NCI-H2196 (cell line): ENCODE results near the gene MICB.

ENCODE experiments used
- DNase-seq: peaks from one replicate; lab custom pipeline; 2025; ENCODE audit not compliant: unreplicated experiment; lab: John Stamatoyannopoulos, UW

MICB gene

GRCh38 chr6:31535538-31536324 lies 37.8 kb downstream of the MICB start:
- no peak for DNase-seq

DNA sequence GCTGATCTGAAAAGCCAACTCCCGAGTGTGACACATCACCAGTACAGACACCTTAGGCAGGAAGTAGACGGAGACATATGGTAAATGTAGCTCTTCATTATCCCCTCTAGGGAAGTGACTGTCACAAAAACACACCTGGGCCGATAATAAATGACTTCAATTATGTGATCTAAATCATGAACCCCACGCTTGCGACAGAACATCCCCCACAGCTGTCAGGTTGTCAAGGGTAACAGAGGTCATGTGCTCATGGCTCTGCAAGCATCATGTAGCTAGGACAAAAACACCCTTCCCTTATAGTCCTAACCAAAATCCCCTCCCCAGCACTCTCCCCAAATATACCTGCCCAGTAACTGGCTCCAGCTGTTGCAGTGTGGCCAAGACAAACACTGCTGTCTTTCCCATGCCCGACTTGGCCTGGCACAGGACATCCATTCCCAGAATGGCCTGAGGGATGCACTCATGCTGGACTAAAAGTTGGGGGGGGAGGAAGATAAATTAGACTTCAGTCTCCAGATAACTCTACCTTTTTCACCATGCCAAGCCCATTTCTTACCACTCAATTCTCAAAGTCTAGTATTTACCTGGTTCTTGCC lies 41.0 kb downstream of the MICB start:
- no peak for DNase-seq

DNA sequence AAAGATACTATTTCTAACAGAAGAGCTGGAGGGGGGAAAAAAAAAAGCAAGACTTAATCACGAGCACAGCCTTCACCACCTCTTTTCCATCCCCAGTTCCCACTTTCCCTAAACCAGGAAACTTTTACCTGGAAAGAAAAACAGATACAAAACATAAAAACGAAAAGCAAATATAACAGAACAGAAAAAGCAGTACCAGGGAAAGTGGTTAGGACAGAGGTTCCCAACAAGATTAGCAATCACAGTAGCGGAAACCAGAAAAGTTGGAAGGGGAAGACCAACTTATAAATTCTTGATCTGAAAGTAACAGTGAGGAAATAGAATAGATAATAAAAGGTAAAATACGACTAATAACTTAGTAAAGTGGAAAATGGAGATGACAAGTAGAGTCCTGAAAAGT lies 42.7 kb downstream of the MICB start:
- no peak for DNase-seq

DNA sequence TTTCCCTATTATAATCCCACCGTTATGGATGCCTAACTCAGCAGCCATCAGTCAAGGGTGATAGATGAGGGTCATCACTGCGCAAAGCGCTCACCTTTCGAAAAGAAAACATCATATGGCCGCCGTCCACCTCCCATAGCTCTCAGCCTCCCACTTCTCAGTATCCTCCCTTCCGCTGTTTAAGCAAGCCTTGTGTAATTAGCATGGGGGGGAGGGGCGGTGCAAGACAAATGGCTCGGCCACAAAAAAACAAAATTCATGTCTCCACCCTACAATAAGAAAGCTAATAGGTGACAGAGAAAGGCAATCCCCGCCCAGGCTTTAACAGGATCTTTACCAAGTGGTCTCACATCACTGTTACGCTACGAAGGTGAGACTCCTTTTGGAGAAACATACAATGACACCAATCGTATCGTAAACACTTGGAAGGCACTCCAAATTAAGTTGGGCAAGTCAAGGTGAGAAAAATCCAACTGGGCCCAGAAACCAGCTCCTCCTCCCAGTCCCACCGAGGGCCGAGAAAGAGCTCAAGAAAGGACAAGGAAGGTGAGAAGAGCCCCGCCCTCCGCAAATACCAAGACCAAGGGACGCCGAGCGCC lies 43.2 kb downstream of the MICB start:
- DNase-seq = peak; percentile 43

- peak; percentile 96 for DNase-seq
Observed at GRCh38 chr6:31541658-31542521, 43.9 kb downstream of the MICB start, which contains the start of gene DDX39B. TSS of gene DDX39B (minus strand) at chr6:31542003. CDS start at chr6:31540532, 1,471 bp downstream.

- no peak for DNase-seq
Observed at GRCh38 chr6:31543639-31544038, 45.7 kb downstream of the MICB start.

DNA sequence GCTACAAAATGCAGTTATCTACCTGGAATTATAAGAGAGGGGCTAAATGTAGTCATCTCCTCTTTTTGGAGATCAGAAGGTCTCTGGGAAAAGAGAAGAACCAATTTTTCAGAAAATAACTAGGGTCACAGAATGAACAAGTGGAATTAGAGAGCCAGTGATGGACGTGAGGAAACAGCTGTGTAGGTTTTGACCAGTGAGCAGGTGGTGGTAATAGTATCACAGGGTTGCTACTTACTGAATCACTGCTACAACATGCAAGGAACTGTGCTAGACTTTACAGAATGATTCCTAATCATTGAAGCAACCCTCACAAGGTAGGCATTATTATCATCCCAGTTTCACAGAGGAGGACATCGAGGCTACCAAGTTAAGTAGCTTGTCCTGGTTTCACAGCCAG lies 46.7 kb downstream of the MICB start:
- no peak for DNase-seq

DNA sequence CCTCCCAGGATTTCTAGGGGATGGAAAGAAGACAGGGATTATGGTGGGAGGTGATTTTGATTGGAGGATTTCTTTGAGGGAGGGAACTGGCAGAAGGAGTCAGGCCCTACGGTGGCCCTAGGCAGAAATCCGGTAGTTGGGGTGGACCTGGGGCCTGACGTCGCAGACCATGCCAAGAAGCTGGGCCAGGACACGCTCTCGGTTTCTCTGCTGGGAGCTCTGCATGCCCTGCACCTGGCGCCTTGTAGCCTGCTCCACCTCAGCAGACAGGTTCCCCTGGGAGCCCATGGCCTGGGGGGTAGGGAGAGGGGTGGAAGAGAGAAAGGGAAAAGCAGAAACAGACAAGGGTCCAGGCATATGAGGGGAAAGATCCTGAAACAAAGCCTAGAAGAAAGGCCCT lies 47.3 kb downstream of the MICB start:
- DNase-seq = no peak

GRCh38 chr6:31546339-31546957 lies 48.5 kb downstream of the MICB start, which contains the start of gene ATP6V1G2:
TSS of gene ATP6V1G2 (minus strand) at chr6:31546608. CDS start at chr6:31546559, 49 bp downstream.
- peak; percentile 93 for DNase-seq

- DNase-seq = peak; percentile 94
Observed at GRCh38 chr6:31546958-31547726, 49.2 kb downstream of the MICB start, which contains the start of gene NFKBIL1. TSS of gene NFKBIL1 (plus strand) at chr6:31547608. CDS start at chr6:31547695, 87 bp downstream.

DNA sequence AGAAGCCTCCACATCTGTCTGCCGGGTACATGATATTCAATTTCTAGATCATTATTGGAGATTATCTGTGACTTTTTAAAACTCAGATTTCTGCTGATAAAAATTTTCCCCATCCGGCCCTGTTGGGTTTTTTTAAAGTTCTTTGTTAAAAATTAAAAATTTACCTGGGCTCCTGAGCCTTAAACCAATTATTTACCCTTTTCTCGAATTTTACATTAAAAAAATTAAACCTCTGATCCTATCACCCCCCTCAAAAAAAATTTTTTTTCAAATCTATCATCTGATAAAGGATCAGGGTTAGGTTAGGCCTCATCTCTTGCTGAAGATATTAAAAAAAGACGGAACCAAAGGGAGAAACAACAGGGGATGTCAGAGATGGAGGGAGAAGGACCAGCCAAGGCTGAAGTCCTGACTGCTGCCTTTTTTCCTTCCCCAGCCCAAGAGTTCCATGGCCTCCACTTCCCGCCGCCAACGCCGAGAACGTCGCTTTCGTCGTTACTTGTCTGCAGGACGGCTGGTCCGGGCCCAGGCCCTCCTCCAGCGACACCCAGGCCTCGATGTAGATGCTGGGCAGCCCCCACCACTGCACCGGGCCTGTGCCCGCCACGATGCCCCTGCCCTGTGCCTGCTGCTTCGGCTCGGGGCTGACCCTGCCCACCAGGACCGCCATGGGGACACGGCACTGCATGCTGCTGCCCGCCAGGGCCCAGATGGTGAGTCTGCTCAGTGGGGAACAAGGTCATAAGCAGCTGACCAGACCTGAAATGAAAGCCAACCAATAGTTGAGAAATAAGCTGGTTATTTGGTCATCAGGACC lies 50.0 kb downstream of the MICB start:
- DNase-seq = no peak

DNA sequence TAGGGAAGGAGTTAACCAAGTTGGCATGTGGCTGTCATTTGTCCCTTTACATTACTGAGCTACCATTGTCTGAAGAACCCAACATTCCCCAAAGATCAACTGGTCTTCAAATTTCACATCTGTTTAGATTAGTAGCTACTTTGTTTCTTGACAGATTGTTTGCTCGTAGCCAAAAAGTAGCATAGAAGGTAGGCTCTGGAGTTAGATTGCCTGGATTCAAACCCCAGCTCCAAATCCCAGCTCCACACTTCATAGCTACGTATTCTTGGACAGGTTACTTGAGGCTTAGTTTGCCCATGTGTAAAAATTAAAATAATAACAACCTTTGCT lies 50.6 kb downstream of the MICB start:
- DNase-seq = no peak

- peak; percentile 24 for DNase-seq
Observed at GRCh38 chr6:31551371-31551770, 53.4 kb downstream of the MICB start.

DNA sequence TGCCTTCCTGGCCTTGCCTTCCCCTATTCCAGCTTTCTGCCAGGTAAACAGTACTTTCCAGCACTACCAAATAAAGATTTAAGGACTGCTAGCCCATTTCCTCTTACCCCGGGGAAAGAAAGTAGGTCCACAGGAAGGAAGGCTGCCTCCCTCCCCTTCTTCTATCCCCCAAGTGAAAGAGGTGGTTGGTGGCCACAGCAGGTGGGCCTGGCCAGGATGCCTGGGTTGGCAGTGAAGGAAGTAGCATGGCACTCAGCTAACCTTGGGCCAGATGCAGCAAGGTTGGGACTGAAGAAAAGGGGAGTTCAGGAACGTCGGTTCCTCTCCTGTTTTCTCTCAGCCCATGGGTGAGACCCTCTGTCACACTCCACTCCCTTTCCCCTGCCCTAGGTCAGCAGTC lies 58.4 kb downstream of the MICB start:
- no peak for DNase-seq

- no peak for DNase-seq
Observed at GRCh38 chr6:31557443-31558317, 59.7 kb downstream of the MICB start.

DNA sequence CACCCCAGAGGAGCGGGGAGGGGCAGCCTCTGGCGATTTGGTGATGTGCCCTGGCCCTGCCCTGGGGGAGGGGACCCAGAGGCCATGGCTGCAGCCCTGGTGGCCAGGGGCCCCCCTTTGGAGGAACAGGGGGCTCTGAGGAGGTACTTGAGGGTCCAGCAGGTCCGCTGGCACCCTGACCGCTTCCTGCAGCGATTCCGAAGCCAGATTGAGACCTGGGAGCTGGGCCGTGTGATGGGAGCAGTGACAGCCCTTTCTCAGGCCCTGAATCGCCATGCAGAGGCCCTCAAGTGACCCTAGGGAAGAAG lies 60.3 kb downstream of the MICB start:
- no peak for DNase-seq

- no peak for DNase-seq
Observed at GRCh38 chr6:31558631-31559500, 60.9 kb downstream of the MICB start.

GRCh38 chr6:31559606-31559957 lies 61.6 kb downstream of the MICB start:
- no peak for DNase-seq
